OCI-LY3 (cell line): ENCODE measurements around the gene GDPD4.

Experiments
- EZH2phosphoT487 ChIP-seq: fragments of 200-600 bp; shearing (Covaris generic); IDR thresholded peaks from 2 replicates; pipeline ENCODE4 v1.6.1; 2018; ENCODE audit warnings: antibody characterized with exemption, mixed run types, low read depth
- TF ChIP-seq, protein P1 (sequence below): fragments of 200-600, 300-600 bp; sonication (generic); IDR thresholded peaks from 2 replicates; pipeline ENCODE4 v1.5.1; 2014; ENCODE audit warnings: antibody characterized with exemption, low read length, low read depth

DNA sequence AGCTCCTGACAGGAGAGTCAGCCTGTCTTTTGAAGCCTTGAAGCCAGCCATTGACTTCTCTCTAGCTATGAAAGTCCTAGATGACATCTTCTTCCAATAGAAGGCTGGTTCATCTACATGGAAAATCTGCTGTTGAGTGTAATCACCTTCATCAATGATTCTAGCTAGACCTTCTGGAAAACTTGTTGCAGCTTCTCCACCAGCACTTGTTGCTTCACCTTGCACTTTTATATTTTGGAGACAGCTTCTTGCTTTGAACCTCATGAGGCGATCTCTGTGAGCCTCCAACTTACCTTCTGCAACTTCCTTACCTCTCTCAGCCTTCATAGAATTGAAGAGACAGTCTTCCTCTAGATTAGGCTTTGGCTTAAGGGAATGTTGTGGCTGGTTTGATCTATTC lies 115.2 kb downstream of the GDPD4 start:
- TF ChIP-seq, protein P1, sequence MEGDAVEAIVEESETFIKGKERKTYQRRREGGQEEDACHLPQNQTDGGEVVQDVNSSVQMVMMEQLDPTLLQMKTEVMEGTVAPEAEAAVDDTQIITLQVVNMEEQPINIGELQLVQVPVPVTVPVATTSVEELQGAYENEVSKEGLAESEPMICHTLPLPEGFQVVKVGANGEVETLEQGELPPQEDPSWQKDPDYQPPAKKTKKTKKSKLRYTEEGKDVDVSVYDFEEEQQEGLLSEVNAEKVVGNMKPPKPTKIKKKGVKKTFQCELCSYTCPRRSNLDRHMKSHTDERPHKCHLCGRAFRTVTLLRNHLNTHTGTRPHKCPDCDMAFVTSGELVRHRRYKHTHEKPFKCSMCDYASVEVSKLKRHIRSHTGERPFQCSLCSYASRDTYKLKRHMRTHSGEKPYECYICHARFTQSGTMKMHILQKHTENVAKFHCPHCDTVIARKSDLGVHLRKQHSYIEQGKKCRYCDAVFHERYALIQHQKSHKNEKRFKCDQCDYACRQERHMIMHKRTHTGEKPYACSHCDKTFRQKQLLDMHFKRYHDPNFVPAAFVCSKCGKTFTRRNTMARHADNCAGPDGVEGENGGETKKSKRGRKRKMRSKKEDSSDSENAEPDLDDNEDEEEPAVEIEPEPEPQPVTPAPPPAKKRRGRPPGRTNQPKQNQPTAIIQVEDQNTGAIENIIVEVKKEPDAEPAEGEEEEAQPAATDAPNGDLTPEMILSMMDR: no peak
- TF ChIP-seq EZH2phosphoT487: no peak
